Prostate gland (tissue), 2 donors: ENCODE measurements around the gene GNG13. TPM values are rescaled to one million over a fixed set of nuclear protein-coding genes. Genes with fewer than 3 reads are reported as not detected.
"Not testable (repeated sequence)": the region's sequence is repeated elsewhere in the genome, so short reads cannot be mapped to it uniquely, and the experiment has no call there.

Experiments
- DNase-seq: peaks from one replicate; pipeline ENCODE4 v3.0.0-alpha.2; 2019; ENCODE audit warnings: low spot score
- H3K27ac ChIP-seq, 2 donors: fragments of 200-600 bp; sonication (generic); 2 replicates each; pipeline ENCODE4 v1.5.1; 2017 to 2019
- H3K27me3 ChIP-seq: fragments of 200-600 bp; sonication (generic); replicated peaks from 2 replicates; pipeline ENCODE4 v1.5.1; 2019; ENCODE audit not compliant: insufficient read depth
- H3K36me3 ChIP-seq, 2 donors: fragments of 200-600 bp; sonication (generic); 1 replicate in 1 of 2; 2 replicates in 1 of 2; pipeline versions ENCODE4 v1.5.1 to v1.8.1; 2017 to 2019
- H3K4me1 ChIP-seq: fragments of 200-600 bp; sonication (generic); replicated peaks from 2 replicates; pipeline ENCODE4 v1.5.1; 2019
- H3K4me3 ChIP-seq, 2 donors: fragments of 200-600 bp; sonication (generic); 2 replicates each; pipeline ENCODE4 v1.5.1; 2017 to 2019
- H3K9me3 ChIP-seq: fragments of 200-600 bp; sonication (generic); 2 replicates; pipeline ENCODE4 v1.5.1; 2017
- POLR2A ChIP-seq: fragments of 450-650 bp; IDR thresholded peaks from one replicate; pipeline ENCODE4 v1.6.1; 2016; ENCODE audit warnings: antibody characterized with exemption, mild to moderate bottlenecking
- POLR2AphosphoS5 ChIP-seq: sonication (generic); formaldehyde crosslinking; IDR thresholded peaks from one replicate; pipeline ENCODE4 v1.6.1; 2017; ENCODE audit warnings: antibody characterized with exemption
- WGBS: methylation state at CpG from one replicate; pipeline ENCODE4 v1.1.5; 2018; 5-methylcytosine and 5-hydroxymethylcytosine counted together
- intact Hi-C: fragments of 100-400 bp; cut with DNase I; formaldehyde crosslinking; loops from one replicate; pipeline ENCODE4 v1.14.2; 2022
- total RNA-seq, 2 donors: library from RNA; depleted of rRNA; stranded (reverse); fragments of >200 nt; gene quantifications; one replicate each; pipeline ENCODE4 v1.1.0, GENCODE V29; 2016
- TF ChIP-seq, protein P1 (sequence below), 4 experiments: fragments of 200-600 bp in 2 of 4; fragments of 450-650 bp in 2 of 4; sonication (generic) in 2 of 4; IDR thresholded peaks; 1 replicate in 3 of 4; 2 replicates in 1 of 4; pipeline ENCODE4 v1.5.1; 2016 to 2019; ENCODE audit warnings: antibody characterized with exemption in 4 of 4, mild to moderate bottlenecking in 2 of 4, moderate library complexity in 2 of 4

Gene GNG13
- total RNA-seq, 2 donors from 2014 or later, result not detected

- H3K36me3 ChIP-seq, result no peaks in the 10 kb centered on the region
- H3K27me3 ChIP-seq, result peaks cover 8% of the 10 kb centered on the region
- no peak for TF ChIP-seq POLR2AphosphoS5
- TF ChIP-seq POLR2A, result no peak
- TF ChIP-seq, protein P1, sequence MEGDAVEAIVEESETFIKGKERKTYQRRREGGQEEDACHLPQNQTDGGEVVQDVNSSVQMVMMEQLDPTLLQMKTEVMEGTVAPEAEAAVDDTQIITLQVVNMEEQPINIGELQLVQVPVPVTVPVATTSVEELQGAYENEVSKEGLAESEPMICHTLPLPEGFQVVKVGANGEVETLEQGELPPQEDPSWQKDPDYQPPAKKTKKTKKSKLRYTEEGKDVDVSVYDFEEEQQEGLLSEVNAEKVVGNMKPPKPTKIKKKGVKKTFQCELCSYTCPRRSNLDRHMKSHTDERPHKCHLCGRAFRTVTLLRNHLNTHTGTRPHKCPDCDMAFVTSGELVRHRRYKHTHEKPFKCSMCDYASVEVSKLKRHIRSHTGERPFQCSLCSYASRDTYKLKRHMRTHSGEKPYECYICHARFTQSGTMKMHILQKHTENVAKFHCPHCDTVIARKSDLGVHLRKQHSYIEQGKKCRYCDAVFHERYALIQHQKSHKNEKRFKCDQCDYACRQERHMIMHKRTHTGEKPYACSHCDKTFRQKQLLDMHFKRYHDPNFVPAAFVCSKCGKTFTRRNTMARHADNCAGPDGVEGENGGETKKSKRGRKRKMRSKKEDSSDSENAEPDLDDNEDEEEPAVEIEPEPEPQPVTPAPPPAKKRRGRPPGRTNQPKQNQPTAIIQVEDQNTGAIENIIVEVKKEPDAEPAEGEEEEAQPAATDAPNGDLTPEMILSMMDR (IDR thresholded peaks at IDR 0.05), result no peak
- WGBS, result 82% methylated on average over 17 of the region's 21 CpGs
- H3K27ac ChIP-seq, result no peak overlapping the region
- intact Hi-C loops, result no loop called here
- no peaks in the 10 kb centered on the region for H3K4me1 ChIP-seq
- no peak overlapping the region for H3K4me3 ChIP-seq
- no peak for DNase-seq
- H3K9me3 ChIP-seq, result no peaks in the 10 kb centered on the region
Observed at GRCh38 chr16:822174-822908, 21.8 kb upstream of the GNG13 start.

GRCh38 chr16:821751-822150 is 21.2 kb upstream of the GNG13 start:
- DNase-seq, result no peak
- Histone ChIP-seq H3K27me3 (peaks cover 13% of the 10 kb centered on the region), H3K4me1 (no peaks in the 10 kb centered on the region), H3K9me3 (no peaks in the 10 kb centered on the region), H3K27ac (no peak overlapping the region), H3K36me3 (no peaks in the 10 kb centered on the region), H3K4me3 (no peak overlapping the region)
- intact Hi-C loops, result no loop called here
- WGBS, result 60% methylated on average over 13 of the region's 13 CpGs
- TF ChIP-seq POLR2A, result no peak
- TF ChIP-seq, protein P1 (IDR thresholded peaks at IDR 0.05), result no peak
- TF ChIP-seq POLR2AphosphoS5, result no peak

GRCh38 chr16:820748-821147 is 20.2 kb upstream of the GNG13 start:
- intact Hi-C loops, result no loop called here

GRCh38 chr16:820044-820408 is 19.5 kb upstream of the GNG13 start:
- H3K36me3 ChIP-seq, DNase-seq, H3K9me3 ChIP-seq, H3K4me3 ChIP-seq, intact Hi-C loops, H3K4me1 ChIP-seq, H3K27ac ChIP-seq: not testable (repeated sequence)
- peaks cover 14% of the 10 kb centered on the region for H3K27me3 ChIP-seq
- WGBS, result 77% methylated on average over 10 of the region's 10 CpGs

More at GRCh38 chr16:820748-821147, 20.2 kb upstream of the GNG13 start:
- no peaks in the 10 kb centered on the region for H3K9me3 ChIP-seq
- no peak for DNase-seq
- no peak overlapping the region for H3K4me3 ChIP-seq
- no peaks in the 10 kb centered on the region for H3K36me3 ChIP-seq
- H3K27me3 ChIP-seq, result peaks cover 14% of the 10 kb centered on the region
- TF ChIP-seq, protein P1 (IDR thresholded peaks at IDR 0.05), result no peak
- TF ChIP-seq POLR2A, result no peak
- TF ChIP-seq POLR2AphosphoS5, result no peak
- H3K27ac ChIP-seq, result no peak overlapping the region
- 59% methylated on average over 12 of the region's 12 CpGs for WGBS
- no peaks in the 10 kb centered on the region for H3K4me1 ChIP-seq

DNA sequence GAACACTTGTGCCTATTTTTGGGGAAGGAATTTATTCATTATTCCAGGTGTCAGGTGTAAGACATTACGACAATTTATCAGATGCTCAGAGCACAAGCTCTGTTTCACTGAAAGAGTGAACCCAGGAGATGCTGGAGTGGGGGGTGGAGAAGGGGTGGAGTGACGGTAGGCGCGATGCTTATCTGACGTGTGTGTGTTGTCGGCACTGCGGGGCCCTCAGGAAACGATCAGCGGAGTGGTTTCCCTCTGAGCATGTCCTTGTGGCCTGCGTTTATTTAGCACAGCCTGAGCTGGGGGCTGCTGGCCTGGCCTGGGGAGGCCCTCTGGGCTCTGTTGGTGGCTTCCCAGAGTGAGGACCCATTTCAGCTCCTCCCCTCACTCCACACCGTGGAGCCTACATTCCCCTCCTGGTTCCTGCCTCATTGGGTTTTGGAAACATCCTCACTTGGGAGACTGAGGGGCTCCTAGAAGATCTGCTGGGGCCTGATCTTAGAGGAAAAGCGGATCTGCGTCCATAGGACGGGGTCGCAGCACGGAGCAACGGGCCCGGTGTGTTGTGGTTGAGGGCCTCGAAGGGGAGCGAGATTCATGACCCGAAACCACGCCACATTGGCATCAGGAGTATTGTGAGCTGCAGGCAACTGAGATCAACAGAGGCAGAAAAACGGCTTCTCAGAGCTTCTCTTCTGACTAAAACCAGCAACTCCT is 19.0 kb upstream of the GNG13 start:
- no peak for DNase-seq
- TF ChIP-seq, protein P1 (IDR thresholded peaks at IDR 0.05), result no peak
- TF ChIP-seq POLR2AphosphoS5 (no peak), POLR2A (no peak)
- Histone ChIP-seq H3K27ac (no peak overlapping the region), H3K27me3 (peaks cover 14% of the 10 kb centered on the region), H3K4me3 (no peak overlapping the region), H3K9me3 (no peaks in the 10 kb centered on the region), H3K36me3 (no peaks in the 10 kb centered on the region), H3K4me1 (no peaks in the 10 kb centered on the region)
- intact Hi-C loops, result no loop called here
- WGBS, result 63% methylated on average over 23 of the region's 23 CpGs
